Measurements from ENCODE around the gene DYNLT2B. TPM values are rescaled to one million over a fixed set of nuclear protein-coding genes. Genes with fewer than 3 reads are reported as not detected.
"Not testable (repeated sequence)": the region's sequence is repeated elsewhere in the genome, so short reads cannot be mapped to it uniquely, and the experiment has no call there.

Gene DYNLT2B
- total RNA-seq, 1 donor from 2014 or later, result 2.9 TPM

DNA sequence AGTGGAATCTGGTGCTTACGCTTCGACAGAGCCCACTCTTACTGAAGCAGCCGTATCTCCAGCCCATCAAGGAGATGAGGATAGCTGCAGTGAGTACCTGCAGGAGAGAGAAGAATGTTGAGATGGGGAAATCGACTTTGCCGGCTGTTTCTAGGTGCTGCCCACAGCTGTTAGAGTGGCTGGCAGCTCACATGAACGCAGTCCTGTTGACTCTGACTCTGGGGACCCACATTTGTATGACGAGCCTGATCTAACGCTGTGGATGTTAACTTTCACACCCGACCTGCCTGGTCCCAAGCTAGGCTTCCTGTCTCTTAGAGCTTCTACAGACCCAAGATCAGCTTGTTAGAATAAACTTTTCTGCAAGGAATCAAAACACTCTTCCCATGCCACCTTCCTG is 8.9 kb upstream of the DYNLT2B start:
- intact Hi-C loops (cut with DNase I), result no loop called here
- no peaks in the 10 kb centered on the region for H3K9me3 ChIP-seq
- no peak overlapping the region for H3K27ac ChIP-seq
- no peak for DNase-seq (ENCODE audit: extremely low spot score in 2 of 2)
- no peaks in the 10 kb centered on the region for H3K36me3 ChIP-seq
- H3K27me3 ChIP-seq, result no peaks in the 10 kb centered on the region
- H3K4me3 ChIP-seq, result no peak overlapping the region
- no peaks in the 10 kb centered on the region for H3K4me1 ChIP-seq
- TF ChIP-seq POLR2A (IDR thresholded peaks at IDR 0.05) (no peak), CTCF (IDR thresholded peaks at IDR 0.05) (no peak), POLR2AphosphoS5 (IDR thresholded peaks at IDR 0.05; ENCODE audit: insufficient read depth in 1 of 2, low read depth in 1 of 2) (no peak)

GRCh38 chr3:196323691-196324090 is 5.7 kb upstream of the DYNLT2B start:
- no peaks in the 10 kb centered on the region for H3K36me3 ChIP-seq

DNA sequence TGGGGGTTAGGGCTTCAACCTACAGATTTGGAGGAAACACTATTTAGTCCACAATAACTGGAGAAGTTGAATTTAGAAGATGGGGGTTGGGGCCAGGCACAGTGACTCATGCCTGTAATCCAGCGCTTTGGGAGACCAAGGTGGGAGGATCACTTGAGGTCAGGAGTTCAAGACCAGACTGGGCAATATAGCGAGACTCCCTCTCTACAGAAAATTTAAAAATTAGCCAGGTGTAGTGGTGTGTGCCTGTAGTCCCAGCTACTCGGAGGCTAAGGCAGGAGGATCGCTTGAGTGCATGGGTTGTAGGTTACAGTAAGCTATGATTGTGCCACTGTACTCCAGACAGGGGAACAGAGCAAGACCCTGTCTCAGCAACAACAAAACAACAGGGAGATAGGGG is 5.0 kb upstream of the DYNLT2B start:
- Histone ChIP-seq H3K36me3 (no peaks in the 10 kb centered on the region), H3K4me3 (no peak overlapping the region), H3K27ac (no peak overlapping the region), H3K4me1 (no peaks in the 10 kb centered on the region), H3K27me3 (no peaks in the 10 kb centered on the region), H3K9me3 (no peaks in the 10 kb centered on the region)
- intact Hi-C loops (cut with DNase I), result no loop called here
- DNase-seq (ENCODE audit: extremely low spot score in 2 of 2), result no peak
- no peak for TF ChIP-seq CTCF (IDR thresholded peaks at IDR 0.05)
- no peak for TF ChIP-seq POLR2AphosphoS5 (IDR thresholded peaks at IDR 0.05; ENCODE audit: insufficient read depth in 1 of 2, low read depth in 1 of 2)
- no peak for TF ChIP-seq POLR2A (IDR thresholded peaks at IDR 0.05)

More at GRCh38 chr3:196323691-196324090, 5.7 kb upstream of the DYNLT2B start:
- Histone ChIP-seq H3K27me3 (no peaks in the 10 kb centered on the region), H3K27ac (no peak overlapping the region), H3K4me3 (no peak overlapping the region), H3K4me1 (no peaks in the 10 kb centered on the region), H3K9me3 (no peaks in the 10 kb centered on the region)
- TF ChIP-seq CTCF (IDR thresholded peaks at IDR 0.05) (no peak), POLR2A (IDR thresholded peaks at IDR 0.05) (no peak), POLR2AphosphoS5 (IDR thresholded peaks at IDR 0.05; ENCODE audit: insufficient read depth in 1 of 2, low read depth in 1 of 2) (no peak)
- intact Hi-C loops (cut with DNase I), result no loop called here
- DNase-seq (ENCODE audit: extremely low spot score in 2 of 2), result no peak

- H3K27me3 ChIP-seq, result no peaks in the 10 kb centered on the region
- TF ChIP-seq POLR2A (IDR thresholded peaks at IDR 0.05) (no peak), POLR2AphosphoS5 (IDR thresholded peaks at IDR 0.05; ENCODE audit: insufficient read depth in 1 of 2, low read depth in 1 of 2) (no peak), CTCF (IDR thresholded peaks at IDR 0.05) (no peak)
- H3K36me3 ChIP-seq, result no peaks in the 10 kb centered on the region
Measured at GRCh38 chr3:196321162-196321561, 3.1 kb upstream of the DYNLT2B start.

GRCh38 chr3:196320137-196320536 is 2.1 kb upstream of the DYNLT2B start:
- H3K36me3 ChIP-seq, result no peaks in the 10 kb centered on the region
- H3K27me3 ChIP-seq, result no peaks in the 10 kb centered on the region
- no peak overlapping the region for H3K27ac ChIP-seq
- H3K9me3 ChIP-seq, result no peaks in the 10 kb centered on the region
- DNase-seq (ENCODE audit: extremely low spot score in 2 of 2), result no peak
- H3K4me1 ChIP-seq, result no peaks in the 10 kb centered on the region
- TF ChIP-seq POLR2AphosphoS5 (IDR thresholded peaks at IDR 0.05; ENCODE audit: insufficient read depth in 1 of 2, low read depth in 1 of 2) (no peak), POLR2A (IDR thresholded peaks at IDR 0.05) (no peak), CTCF (IDR thresholded peaks at IDR 0.05) (no peak)
- intact Hi-C loops (cut with DNase I), result no loop called here
- H3K4me3 ChIP-seq, result no peak overlapping the region

More at GRCh38 chr3:196321162-196321561, 3.1 kb upstream of the DYNLT2B start:
- intact Hi-C loops (cut with DNase I), result no loop called here
- no peak for DNase-seq (ENCODE audit: extremely low spot score in 2 of 2)
- Histone ChIP-seq H3K9me3 (no peaks in the 10 kb centered on the region), H3K27ac (no peak overlapping the region), H3K4me1 (no peaks in the 10 kb centered on the region), H3K4me3 (no peak overlapping the region)

GRCh38 chr3:196316799-196317686 is 997 bp downstream of the DYNLT2B start:
- H3K4me1 ChIP-seq; H3K27me3 ChIP-seq; H3K36me3 ChIP-seq; H3K9me3 ChIP-seq; DNase-seq (ENCODE audit: extremely low spot score in 2 of 2); intact Hi-C loops (cut with DNase I): not testable (repeated sequence)
- Histone ChIP-seq H3K27ac (peak overlapping the region; percentile 87), H3K4me3 (peak overlapping the region; percentile 65 to 79)

All from vagina (tissue), 2 donors.